Neural cell (in vitro differentiated cells): ENCODE measurements around the gene TSPAN9.

Source experiments
- CTCF ChIP-seq: fragments of 450-650 bp; IDR thresholded peaks from 2 replicates; pipeline ENCODE4 v1.5.1; 2014; ENCODE audit warnings: antibody characterized with exemption, mild to moderate bottlenecking, moderate library complexity; ENCODE audit not compliant: poor library complexity, severe bottlenecking
- EP300 ChIP-seq: fragments of 450-650 bp; conservative IDR thresholded peaks from 2 replicates; pipeline ENCODE4 v1.6.1; 2014; ENCODE audit warnings: antibody characterized with exemption, mild to moderate bottlenecking, moderate library complexity; ENCODE audit not compliant: poor library complexity, severe bottlenecking
- EZH2 ChIP-seq: fragments of 200-600, 300-800 bp; shearing (Covaris generic), sonication (generic); IDR thresholded peaks from 2 replicates; pipeline ENCODE4 v1.6.1; 2014; ENCODE audit warnings: antibody characterized with exemption, low read length, borderline replicate concordance, mild to moderate bottlenecking; ENCODE audit not compliant: insufficient read depth, poor library complexity, severe bottlenecking
- MXI1 ChIP-seq: fragments of 450-650 bp; conservative IDR thresholded peaks from 2 replicates; pipeline ENCODE4 v1.6.1; 2014; ENCODE audit warnings: antibody characterized with exemption, mild to moderate bottlenecking; ENCODE audit not compliant: poor library complexity, severe bottlenecking
- POLR2AphosphoS5 ChIP-seq: IDR thresholded peaks from 2 replicates; pipeline ENCODE4 v1.6.1; 2012
- SMC3 ChIP-seq: fragments of 450-650 bp; conservative IDR thresholded peaks from 2 replicates; pipeline ENCODE4 v1.6.1; 2014; ENCODE audit warnings: antibody characterized with exemption, mild to moderate bottlenecking, moderate library complexity; ENCODE audit not compliant: poor library complexity
- TAF1 ChIP-seq: IDR thresholded peaks from 2 replicates; pipeline ENCODE4 v1.6.1; 2012; ENCODE audit warnings: low read depth

- TF ChIP-seq POLR2AphosphoS5, result no peak
- TF ChIP-seq EZH2, result no peak
- TF ChIP-seq EP300, result no peak
- TF ChIP-seq CTCF, result no peak
- no peak for TF ChIP-seq MXI1
- TF ChIP-seq SMC3, result no peak
- TF ChIP-seq TAF1, result no peak
Measured at GRCh38 chr12:3266638-3267037, 189.5 kb downstream of the TSPAN9 start.
